HepG2 (cell line): ENCODE data around the gene NDE1. TPM values are rescaled to one million over a fixed set of nuclear protein-coding genes. Genes with fewer than 3 reads are reported as not detected.

Experiments
- ATAC-seq: fragments of 200-7000 bp; cut with Tn5 transposase; 3 replicates; pipeline ENCODE4 v1.9.1; 2020; ENCODE audit warnings: mild to moderate bottlenecking, moderate library complexity
- BruUV-seq: library from RNA; stranded (reverse); fragments of 400-500 nt; replicated peaks from 2 replicates; lab custom pipeline; 2021; lab: Mats Ljungman, UMichigan
- CTCF ChIA-PET: fragments of 300-600 bp; formaldehyde crosslinking; extraction: SDS; loops from one replicate; lab custom pipeline; 2021; ENCODE audit warnings: low total read pairs, inconsistent platforms, low intra/inter-chr PET ratio; lab: Yijun Ruan, JAX
- POLR2A ChIA-PET: fragments of 350-600 bp; sonication (Branson Sonifier 250); formaldehyde crosslinking; loops from one replicate; lab custom pipeline; 2020; ENCODE audit warnings: antibody characterized with exemption, inconsistent platforms; lab: Yijun Ruan, JAX
- DNase-seq: peaks from one replicate; pipeline ENCODE4 v3.0.0-alpha.2; 2015; ENCODE audit warnings: low spot score
- FAIRE-seq: peaks from 3 replicates; lab custom pipeline; 2011; peaks lifted over from hg19 to GRCh38; lab: Jason Lieb, UNC
- H2AFZ ChIP-seq: one replicate; pipeline ENCODE4 v1.6.1; 2011; ENCODE audit warnings: low read length, inconsistent platforms
- H3K27ac ChIP-seq: fragments of 300-600 bp; 3 replicates; pipeline ENCODE4 v1.8.0; 2011; ENCODE audit warnings: mixed run types, mild to moderate bottlenecking, mixed read lengths, low read length, inconsistent platforms; ENCODE audit not compliant: insufficient read depth; ENCODE audit errors: extremely low read length
- H3K27me3 ChIP-seq, 2 experiments: fragments of 200-600 bp in 1 of 2; 2 replicates in 1 of 2; 3 replicates in 1 of 2; pipeline versions ENCODE4 v1.6.0 to v1.8.0; 2011; ENCODE audit warnings: low read length in 2 of 2, mild to moderate bottlenecking in 2 of 2, moderate library complexity in 2 of 2, inconsistent platforms in 1 of 2; ENCODE audit not compliant: insufficient read depth in 2 of 2, control insufficient read depth in 1 of 2
- H3K36me3 ChIP-seq, 2 experiments: fragments of 200-600 bp in 1 of 2; replicated peaks in 1 of 2; 2 replicates in 1 of 2; 3 replicates in 1 of 2; pipeline versions ENCODE4 v1.5.1 to v1.8.0; 2011; ENCODE audit warnings: low read length in 2 of 2, inconsistent platforms in 1 of 2; ENCODE audit not compliant: insufficient read depth in 2 of 2, control insufficient read depth in 1 of 2
- H3K4me1 ChIP-seq: 2 replicates; pipeline ENCODE4 v1.5.1; 2012; ENCODE audit warnings: low read length, inconsistent platforms; ENCODE audit not compliant: insufficient read depth
- H3K4me2 ChIP-seq: 2 replicates; pipeline ENCODE4 v1.6.0; 2011; ENCODE audit warnings: low read depth, low read length, inconsistent platforms
- H3K4me3 ChIP-seq, 3 experiments: fragments of 200-600 bp in 1 of 3; sonication (generic), shearing (Covaris generic) in 1 of 3; replicated peaks in 1 of 3; 2 replicates each; pipeline ENCODE4 v1.5.1; 2011 to 2016; ENCODE audit warnings: low read length in 3 of 3, inconsistent platforms in 2 of 3, low read depth in 2 of 3, mild to moderate bottlenecking in 2 of 3, control low read depth in 1 of 3, mixed read lengths in 1 of 3; ENCODE audit not compliant: insufficient read depth in 1 of 3
- H3K79me2 ChIP-seq: one replicate; pipeline ENCODE4 v1.6.1; 2011; ENCODE audit warnings: low read length, inconsistent platforms; ENCODE audit not compliant: insufficient read depth
- H3K9ac ChIP-seq: 2 replicates; pipeline ENCODE4 v1.6.0; 2011; ENCODE audit warnings: mild to moderate bottlenecking, low read depth, low read length, inconsistent platforms; ENCODE audit not compliant: insufficient read depth
- H3K9me3 ChIP-seq: 2 replicates; pipeline ENCODE4 v1.5.1; 2012; ENCODE audit warnings: mild to moderate bottlenecking, low read length
- H4K20me1 ChIP-seq: 2 replicates; pipeline ENCODE4 v1.6.0; 2011; ENCODE audit warnings: inconsistent platforms, mild to moderate bottlenecking, low read length, moderate library complexity; ENCODE audit not compliant: insufficient read depth
- AGO2 ChIP-seq: fragments of 200-400 bp; formaldehyde crosslinking; optimal IDR thresholded peaks from 2 replicates; pipeline ENCODE3; 2017; ENCODE audit warnings: mild to moderate bottlenecking, low read depth, low read length, moderate library complexity
- MTA3 ChIP-seq: sonication (generic); formaldehyde crosslinking; IDR thresholded peaks from 2 replicates; pipeline ENCODE4 v1.4.0; 2020; ENCODE audit warnings: missing genetic modification reagents
- MXI1 ChIP-seq: IDR thresholded peaks from 3 replicates; pipeline ENCODE4 v1.6.1; 2012; ENCODE audit warnings: low read depth, low read length, inconsistent platforms, borderline replicate concordance
- RBFOX2 ChIP-seq: fragments of 200-400 bp; formaldehyde crosslinking; IDR thresholded peaks from 2 replicates; pipeline ENCODE4 v1.6.1; 2017; ENCODE audit warnings: low read depth, mild to moderate bottlenecking, low read length
- RBM39 ChIP-seq: fragments of 200-400 bp; formaldehyde crosslinking; IDR thresholded peaks from one replicate; pipeline ENCODE4 v1.6.1; 2018; ENCODE audit warnings: antibody characterized with exemption, mild to moderate bottlenecking, low read depth, low read length; ENCODE audit not compliant: poor library complexity, severe bottlenecking
- SMARCC2 ChIP-seq: fragments of 450-650 bp; IDR thresholded peaks from 2 replicates; pipeline ENCODE4 v1.6.1; 2017; ENCODE audit warnings: antibody characterized with exemption, mild to moderate bottlenecking
- TBP ChIP-seq: sonication (generic); formaldehyde crosslinking; IDR thresholded peaks from 2 replicates; pipeline ENCODE4 v1.5.0; 2020; ENCODE audit warnings: missing genetic modification reagents
- ZC3H13 ChIP-seq: sonication (generic); formaldehyde crosslinking; IDR thresholded peaks from 2 replicates; pipeline ENCODE4 v1.8.1; 2023; ENCODE audit warnings: mild to moderate bottlenecking, missing genetic modification reagents, moderate library complexity
- ZFY ChIP-seq: sonication (generic); formaldehyde crosslinking; IDR thresholded peaks from 2 replicates; pipeline ENCODE4 v1.4.0; 2020; ENCODE audit warnings: missing genetic modification reagents
- ZNF180 ChIP-seq: sonication (generic); formaldehyde crosslinking; IDR thresholded peaks from 2 replicates; pipeline ENCODE4 v1.4.0; 2020; ENCODE audit warnings: low read depth, missing genetic modification reagents, borderline replicate concordance
- ZNF205 ChIP-seq: IDR thresholded peaks from 2 replicates; pipeline ENCODE4 v1.6.1; 2018; ENCODE audit warnings: missing biosample characterization, missing genetic modification reagents
- ZNF3 ChIP-seq: IDR thresholded peaks from 2 replicates; pipeline ENCODE4 v1.7.0; 2017; ENCODE audit warnings: inconsistent platforms
- ZNF350 ChIP-seq: sonication (generic); formaldehyde crosslinking; IDR thresholded peaks from 2 replicates; pipeline ENCODE4 v1.4.0; 2020; ENCODE audit warnings: mild to moderate bottlenecking, low read depth, missing genetic modification reagents, borderline replicate concordance
- ZNF546 ChIP-seq: sonication (generic); formaldehyde crosslinking; conservative IDR thresholded peaks from 2 replicates; pipeline ENCODE4 v1.8.1; 2023; ENCODE audit warnings: mild to moderate bottlenecking, missing genetic modification reagents
- ZNF609 ChIP-seq: sonication (generic); formaldehyde crosslinking; IDR thresholded peaks from 2 replicates; pipeline ENCODE4 v1.4.0; 2020; ENCODE audit warnings: mild to moderate bottlenecking, missing genetic modification reagents, borderline replicate concordance
- ZSCAN21 ChIP-seq: sonication (generic); formaldehyde crosslinking; IDR thresholded peaks from 2 replicates; pipeline ENCODE4 v1.8.0; 2022; ENCODE audit warnings: mild to moderate bottlenecking, missing genetic modification reagents, moderate library complexity, borderline replicate concordance
- ZSCAN29 ChIP-seq: sonication (generic); formaldehyde crosslinking; conservative IDR thresholded peaks from 2 replicates; pipeline ENCODE4 v1.4.0; 2020; ENCODE audit warnings: mild to moderate bottlenecking, missing genetic modification reagents
- WGBS: methylation state at CpG from one replicate; pipeline ENCODE4 v1.1.6; 2017; ENCODE audit warnings: low lambda C conversion rate; 5-methylcytosine and 5-hydroxymethylcytosine counted together
- in situ Hi-C: cut with HindIII; loops from 2 replicates; pipeline ENCODE4 v1.10.0; 2017; ENCODE audit warnings: low pct_unique_long_range_greater_than_20kb; ENCODE audit not compliant: extremely low pct_ligation_motif_present
- intact Hi-C: fragments of 100-400 bp; cut with micrococcal nuclease; formaldehyde crosslinking; loops from one replicate; pipeline ENCODE4 v1.10.0; 2022; ENCODE audit not compliant: unreplicated experiment
- polyA plus RNA-seq, 8 experiments: library from polyadenylated mRNA; depleted of rRNA in 3 of 8; stranded (reverse) in 7 of 8; unstranded in 1 of 8; fragments of >200 nt; fragmentation: Illumina TruSeq in 4 of 8; extraction: Trizol in 4 of 8; gene quantifications; 2 replicates each; pipeline versions ENCODE4 v1.2.1 to v1.2.3, GENCODE V29; 2011 to 2016; ENCODE audit warnings: low read depth in 4 of 8, missing spikeins in 1 of 8, mixed read lengths in 1 of 8; ENCODE audit not compliant: insufficient read depth in 1 of 8
- total RNA-seq, 5 experiments: library from RNA; depleted of rRNA; stranded (reverse); fragments of >200 nt; fragmentation: Illumina TruSeq; extraction: Trizol; gene quantifications; 2 replicates each; pipeline ENCODE4 v1.2.3, GENCODE V29; 2016; ENCODE audit warnings: low read depth in 1 of 5

The NDE1 gene
- total and polyA plus RNA-seq, 2 of the 13 experiments (the other 11 are each of a cell fraction or from before 2014, with no cell fraction given), result 40.9 to 72.5 TPM

DNA sequence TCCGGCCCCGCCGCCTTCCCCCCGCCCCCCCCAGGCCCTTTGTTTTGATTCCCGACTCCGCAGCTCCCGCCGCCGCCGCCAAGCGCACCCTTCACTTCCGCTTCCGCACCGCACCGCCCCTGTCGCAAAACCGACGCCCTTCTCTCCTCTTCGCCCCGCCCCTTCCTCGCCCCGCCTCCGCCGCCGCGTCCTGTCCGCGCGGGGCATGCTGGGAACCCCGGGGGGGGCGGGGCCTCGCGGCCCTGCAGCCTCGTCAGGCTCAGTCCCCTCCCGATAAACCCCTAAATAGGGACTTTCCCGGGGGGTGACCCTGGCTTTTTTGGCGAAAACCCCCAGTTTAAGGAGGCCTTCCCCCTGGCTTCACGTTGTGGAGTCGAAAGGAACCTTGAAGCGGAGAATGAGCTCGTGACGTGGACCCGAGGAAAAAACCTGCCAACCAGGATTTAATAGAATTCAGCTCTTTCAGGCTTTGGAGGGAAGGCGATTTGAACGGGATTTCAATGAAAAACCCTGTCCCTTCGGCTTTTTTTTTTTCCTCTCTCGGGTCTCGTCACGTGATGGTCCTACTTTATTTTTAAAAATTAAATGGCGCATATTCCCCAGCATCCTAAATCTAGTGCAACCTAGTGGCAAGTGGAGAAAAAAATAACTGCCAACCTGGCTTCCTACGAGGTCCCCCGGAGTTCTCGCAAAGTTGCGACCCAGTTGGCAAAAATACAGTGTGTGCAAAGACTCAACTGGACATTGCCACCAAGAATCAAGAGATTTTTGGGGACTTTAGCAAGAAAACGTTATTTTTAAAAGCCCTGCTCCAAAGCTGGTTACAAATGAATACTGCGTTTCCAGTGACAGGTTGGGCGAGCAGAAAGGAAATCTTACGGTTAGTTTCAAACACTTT lies 6.7 kb upstream of the NDE1 start, which contains the start of gene MARF1:
Gene MARF1, minus strand, starts transcription at position 107 of the 898 bp plus-strand sequence. CDS start 3,921 bp downstream, outside the sequence.
- peak within 1 kb of the TSS; percentile 61 for H2AFZ ChIP-seq
- ChIA-PET CTCF (interaction anchor here (1.2 to 1.9 kb wide), 2 partner anchors 39 to 52 kb away, joined by 3 to 7 read pairs; no protein-coding TSS in a partner anchor), POLR2A (interaction anchor here (0.7 to 5.7 kb wide), 37 partner anchors 10 to 591 kb away, joined by 3 to 121 read pairs (median 6); partner anchors contain the start of gene RRN3)
- in situ Hi-C loops (no loop called here), intact Hi-C loops (loop anchor here (1.0 to 5.0 kb wide), 6 partner anchors 29 to 66 kb away; no protein-coding TSS in a partner anchor)
- H3K27me3 ChIP-seq, result no peaks in the 10 kb centered on the region; a peak in 1 of 5 replicates
- FAIRE-seq, result peak; percentile 4
- peak within 1 kb of the TSS; percentile 97 for H3K4me2 ChIP-seq
- peak; percentile 60 for ATAC-seq
- peak within 1 kb of the TSS; percentile 77 to 99 (median 96) for H3K4me3 ChIP-seq
- under 1% methylated on average over 58 of the region's 58 CpGs for WGBS
- peak within 1 kb of the TSS; percentile 99 for H3K27ac ChIP-seq
- peaks cover 51% of the 10 kb centered on the region for H3K4me1 ChIP-seq
- TSS peak; percentile 90 for BruUV-seq
- H3K9ac ChIP-seq, result peak within 1 kb of the TSS; percentile 100
- no peaks in the 10 kb centered on the region for H3K9me3 ChIP-seq
- peak; percentile 96 for DNase-seq
- H3K79me2 ChIP-seq, result peaks cover 27% of the 10 kb centered on the region
- peaks cover 2 to 9% of the 10 kb centered on the region in 2 experiments; a peak in 4 of 5 replicates for H3K36me3 ChIP-seq
- H4K20me1 ChIP-seq, result no peaks in the 10 kb centered on the region
- 0 out of 2 replicates have a peak, but pooled peaks have one; percentile 72 for TF ChIP-seq MTA3 (CRISPR knock-in tag)
- TF ChIP-seq ZNF350 (CRISPR knock-in tag), result peak; percentile 36; the same call in 1 of the 2 replicates
- TF ChIP-seq ZNF546 (CRISPR knock-in tag), result peak; percentile 11; the same call in 1 of the 2 replicates
- TF ChIP-seq ZNF609 (CRISPR knock-in tag), result peak; percentile 8; the same call in 1 of the 2 replicates
- peak; percentile 58; the same call in 1 of the 2 replicates for TF ChIP-seq TBP
- no peak for TF ChIP-seq ZNF205 (CRISPR knock-in tag)
- peak; percentile 28; the same call in 1 of the 2 replicates for TF ChIP-seq ZSCAN29
- peak; percentile 98 for TF ChIP-seq RBFOX2
- TF ChIP-seq RBM39, result peak; percentile 98
- TF ChIP-seq AGO2, result peak; percentile 27
- TF ChIP-seq MXI1, result peak; percentile 27; the same call in 2 of the 3 replicates
- TF ChIP-seq ZFY (CRISPR knock-in tag), result peak; percentile 71
- no peak for TF ChIP-seq ZNF3 (CRISPR knock-in tag)
- no peak for TF ChIP-seq SMARCC2
- 0 out of 2 replicates have a peak, but pooled peaks have one; percentile 51 for TF ChIP-seq ZC3H13 (CRISPR knock-in tag)
- TF ChIP-seq ZSCAN21, result no peak; the same call in 1 of the 2 replicates
- no peak for TF ChIP-seq ZNF180
